SK-N-SH (cell line): ENCODE results near the gene GTF3C1. TPM values are rescaled to one million over a fixed set of nuclear protein-coding genes. Genes with fewer than 3 reads are reported as not detected.

Source experiments
- CTCF ChIA-PET: fragments of 300-600, 350-600 bp; formaldehyde crosslinking; extraction: SDS; loops from one replicate; lab custom pipeline; 2021; lab: Yijun Ruan, JAX
- POLR2A ChIA-PET: fragments of 350-600 bp; sonication (Branson Sonifier 250); formaldehyde crosslinking; extraction: SDS; loops from one replicate; lab custom pipeline; 2020; ENCODE audit warnings: antibody characterized with exemption, inconsistent platforms; lab: Yijun Ruan, JAX
- DNase-seq: peaks from one replicate; pipeline ENCODE4 v3.0.0; 2012
- H2AFZ ChIP-seq: fragments of 200-600 bp; sonication (generic); 2 replicates; pipeline ENCODE4 v1.8.1; 2016; ENCODE audit warnings: antibody characterized with exemption, mild to moderate bottlenecking, low read depth
- H3F3A ChIP-seq: fragments of 200-600 bp; sonication (generic); replicated peaks from 2 replicates; pipeline ENCODE3; 2016; ENCODE audit warnings: antibody characterized with exemption, mild to moderate bottlenecking; ENCODE audit not compliant: insufficient read depth
- H3K27ac ChIP-seq, 2 experiments: fragments of 200-500 bp in 1 of 2; fragments of 200-600 bp in 1 of 2; sonication (Bioruptor generic) in 1 of 2; sonication (generic), shearing (Covaris generic) in 1 of 2; 2 replicates each; pipeline versions ENCODE4 v1.5.1 to v1.6.1; 2014 to 2016; ENCODE audit warnings: low read depth in 2 of 2, inconsistent platforms in 1 of 2, low read length in 1 of 2, mild to moderate bottlenecking in 1 of 2, mixed read lengths in 1 of 2
- H3K27me3 ChIP-seq: fragments of 200-600 bp; sonication (generic), shearing (Covaris generic); 2 replicates; pipeline ENCODE4 v1.6.1; 2016; ENCODE audit warnings: mixed run types; ENCODE audit not compliant: insufficient read depth
- H3K36me3 ChIP-seq, 2 experiments: fragments of 200-500 bp in 1 of 2; fragments of 200-600 bp in 1 of 2; sonication (Bioruptor generic) in 1 of 2; sonication (generic) in 1 of 2; replicated peaks in 1 of 2; 2 replicates each; pipeline versions ENCODE3 to v1.5.1; 2014 to 2016; ENCODE audit warnings: low read length in 1 of 2, mild to moderate bottlenecking in 1 of 2; ENCODE audit not compliant: insufficient read depth in 2 of 2, control insufficient read depth in 1 of 2
- H3K4me1 ChIP-seq, 2 experiments: fragments of 200-500 bp in 1 of 2; fragments of 200-600 bp in 1 of 2; sonication (Bioruptor generic) in 1 of 2; sonication (generic), shearing (Covaris generic) in 1 of 2; 2 replicates each; pipeline versions ENCODE4 v1.5.1 to v1.6.1; 2014 to 2016; ENCODE audit warnings: low read depth in 1 of 2, low read length in 1 of 2, mixed run types in 1 of 2; ENCODE audit not compliant: insufficient read depth in 2 of 2, control insufficient read depth in 1 of 2
- H3K4me2 ChIP-seq: fragments of 200-600 bp; sonication (generic), shearing (Covaris generic); 2 replicates; pipeline ENCODE4 v1.6.1; 2017; ENCODE audit warnings: mixed run types
- H3K4me3 ChIP-seq, 2 experiments: fragments of 200-500 bp in 1 of 2; fragments of 200-600 bp in 1 of 2; sonication (Bioruptor generic) in 1 of 2; sonication (generic), shearing (Covaris generic) in 1 of 2; 2 replicates each; pipeline versions ENCODE4 v1.5.1 to v1.8.1; 2014 to 2016; ENCODE audit warnings: low read depth in 2 of 2, inconsistent platforms in 1 of 2, low read length in 1 of 2, mild to moderate bottlenecking in 1 of 2, mixed read lengths in 1 of 2, moderate library complexity in 1 of 2
- H3K79me2 ChIP-seq: fragments of 200-600 bp; sonication (generic); 2 replicates; pipeline ENCODE4 v1.8.1; 2017; ENCODE audit warnings: mild to moderate bottlenecking; ENCODE audit not compliant: insufficient read depth
- H3K9ac ChIP-seq: fragments of 200-600 bp; sonication (generic); 2 replicates; pipeline ENCODE4 v1.6.1; 2017; ENCODE audit warnings: mixed run types
- H3K9me2 ChIP-seq: fragments of 200-600 bp; sonication (generic); 2 replicates; pipeline ENCODE4 v1.6.1; 2017; ENCODE audit warnings: mixed run types
- H3K9me3 ChIP-seq: fragments of 200-600 bp; sonication (generic); 2 replicates; pipeline ENCODE4 v1.6.1; 2017; ENCODE audit warnings: mixed run types, mild to moderate bottlenecking, moderate library complexity
- H4K20me1 ChIP-seq: fragments of 200-600 bp; sonication (generic); 2 replicates; pipeline ENCODE4 v1.6.1; 2017; ENCODE audit warnings: mild to moderate bottlenecking, mixed run types; ENCODE audit not compliant: insufficient read depth
- EP300 ChIP-seq, 2 experiments: IDR thresholded peaks; 2 replicates each; pipeline versions ENCODE4 v1.4.0 to v1.6.1; 2012; ENCODE audit warnings: borderline replicate concordance in 1 of 2, low read depth in 1 of 2, low read length in 1 of 2
- EZH2phosphoT487 ChIP-seq: fragments of 200-600 bp; sonication (generic); IDR thresholded peaks from 2 replicates; pipeline ENCODE4 v1.6.1; 2017; ENCODE audit warnings: low read depth, mixed run types, mild to moderate bottlenecking, antibody characterized with exemption, moderate library complexity, borderline replicate concordance
- GABPA ChIP-seq: IDR thresholded peaks from 2 replicates; pipeline ENCODE4 v1.4.0; 2012; ENCODE audit warnings: low read depth, mild to moderate bottlenecking
- JUND ChIP-seq: IDR thresholded peaks from 2 replicates; pipeline ENCODE4 v1.4.0; 2012
- MXI1 ChIP-seq: IDR thresholded peaks from 2 replicates; pipeline ENCODE4 v1.6.1; 2012; ENCODE audit warnings: mild to moderate bottlenecking, low read depth, low read length, improper control_type of control experiment
- POLR2AphosphoS5 ChIP-seq: IDR thresholded peaks from 2 replicates; pipeline ENCODE4 v1.6.1; 2012; ENCODE audit warnings: low read depth, low read length
- RFX5 ChIP-seq: IDR thresholded peaks from 2 replicates; pipeline ENCODE4 v1.6.1; 2012; ENCODE audit warnings: mild to moderate bottlenecking, improper control_type of control experiment, low read length
- TAF1 ChIP-seq: IDR thresholded peaks from 2 replicates; pipeline ENCODE4 v1.6.1; 2012; ENCODE audit warnings: low read depth, mild to moderate bottlenecking, low read length, moderate library complexity, borderline replicate concordance
- WGBS: methylation state at CpG from one replicate; pipeline ENCODE4 v1.1.6; 2017; ENCODE audit warnings: low lambda C conversion rate; 5-methylcytosine and 5-hydroxymethylcytosine counted together
- polyA plus RNA-seq, 3 experiments: library from polyadenylated mRNA; depleted of rRNA; stranded (reverse); fragments of >200 nt; gene quantifications; 2 replicates each; pipeline ENCODE4 v1.2.3, GENCODE V29; 2012
- TF ChIP-seq, protein P1 (sequence below): IDR thresholded peaks from 2 replicates; pipeline ENCODE4 v1.4.0; 2012; ENCODE audit warnings: low read depth, borderline replicate concordance
- TF ChIP-seq, protein P2 (sequence below): IDR thresholded peaks from 2 replicates; pipeline ENCODE4 v1.6.1; 2012; ENCODE audit warnings: mild to moderate bottlenecking, low read depth, low read length, moderate library complexity
- TF ChIP-seq, protein P3 (sequence below): fragments of 150-350 bp; IDR thresholded peaks from 2 replicates; pipeline ENCODE4 v1.6.1; 2016; ENCODE audit warnings: mild to moderate bottlenecking, low read depth, low read length
- TF ChIP-seq, protein P4 (sequence below): IDR thresholded peaks from 2 replicates; pipeline ENCODE4 v1.4.0; 2012; ENCODE audit warnings: low read depth
- TF ChIP-seq, protein P5 (sequence below): fragments of 200-600 bp; sonication (generic); IDR thresholded peaks from 2 replicates; pipeline ENCODE4 v1.6.1; 2017; ENCODE audit warnings: antibody characterized with exemption, mild to moderate bottlenecking, moderate library complexity
- TF ChIP-seq, protein P6 (sequence below): fragments of 150-350 bp; IDR thresholded peaks from 2 replicates; pipeline ENCODE4 v1.6.1; 2017; ENCODE audit warnings: antibody characterized with exemption, low read length, low read depth, borderline replicate concordance

GTF3C1 gene
- polyA plus RNA-seq, 1 of the 3 experiments (the other 2 are of a cell fraction) = 47.2 TPM

DNA sequence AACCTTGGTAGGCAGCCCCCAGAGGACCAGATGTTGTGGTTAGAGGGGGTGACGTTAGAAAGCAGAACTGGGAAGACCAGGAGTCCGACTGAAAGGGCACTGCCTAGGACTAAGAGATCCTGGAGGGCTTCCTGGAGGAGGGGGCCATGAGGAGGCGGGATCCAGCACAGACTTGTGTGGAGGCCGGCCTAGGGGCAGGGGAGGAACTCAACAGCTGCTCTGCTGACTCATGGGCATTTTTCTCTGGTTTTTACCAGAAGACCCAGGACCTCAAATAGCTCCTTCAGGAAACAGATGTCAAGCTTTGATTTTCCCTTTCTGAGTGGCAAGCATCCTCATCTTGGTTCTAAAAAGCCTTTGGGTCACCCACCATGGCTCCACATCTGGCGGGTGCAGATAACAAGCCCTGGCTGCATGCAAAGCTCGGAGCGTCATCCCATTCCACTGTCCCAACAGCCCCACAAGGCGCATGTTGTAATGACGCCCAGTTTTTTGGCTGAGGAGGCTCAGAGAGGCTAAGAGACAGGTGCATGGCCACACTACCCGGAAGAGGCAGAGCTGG, 118.7 kb downstream of the GTF3C1 start:
- POLR2A ChIA-PET = no interaction called here
- no peaks in the 10 kb centered on the region for H3K79me2 ChIP-seq
- no peak for DNase-seq
- TF ChIP-seq TAF1 (no peak), POLR2AphosphoS5 (no peak), MXI1 (no peak), RFX5 (no peak), EP300 (IDR thresholded peaks at IDR 0.05; ENCODE audit: borderline replicate concordance in 1 of 2, low read depth in 1 of 2, low read length in 1 of 2) (no peak), JUND (no peak), GABPA (no peak), EZH2phosphoT487 (no peak)
- TF ChIP-seq, protein P1, sequence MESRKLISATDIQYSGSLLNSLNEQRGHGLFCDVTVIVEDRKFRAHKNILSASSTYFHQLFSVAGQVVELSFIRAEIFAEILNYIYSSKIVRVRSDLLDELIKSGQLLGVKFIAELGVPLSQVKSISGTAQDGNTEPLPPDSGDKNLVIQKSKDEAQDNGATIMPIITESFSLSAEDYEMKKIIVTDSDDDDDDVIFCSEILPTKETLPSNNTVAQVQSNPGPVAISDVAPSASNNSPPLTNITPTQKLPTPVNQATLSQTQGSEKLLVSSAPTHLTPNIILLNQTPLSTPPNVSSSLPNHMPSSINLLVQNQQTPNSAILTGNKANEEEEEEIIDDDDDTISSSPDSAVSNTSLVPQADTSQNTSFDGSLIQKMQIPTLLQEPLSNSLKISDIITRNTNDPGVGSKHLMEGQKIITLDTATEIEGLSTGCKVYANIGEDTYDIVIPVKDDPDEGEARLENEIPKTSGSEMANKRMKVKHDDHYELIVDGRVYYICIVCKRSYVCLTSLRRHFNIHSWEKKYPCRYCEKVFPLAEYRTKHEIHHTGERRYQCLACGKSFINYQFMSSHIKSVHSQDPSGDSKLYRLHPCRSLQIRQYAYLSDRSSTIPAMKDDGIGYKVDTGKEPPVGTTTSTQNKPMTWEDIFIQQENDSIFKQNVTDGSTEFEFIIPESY = no peak
- TF ChIP-seq, protein P2, sequence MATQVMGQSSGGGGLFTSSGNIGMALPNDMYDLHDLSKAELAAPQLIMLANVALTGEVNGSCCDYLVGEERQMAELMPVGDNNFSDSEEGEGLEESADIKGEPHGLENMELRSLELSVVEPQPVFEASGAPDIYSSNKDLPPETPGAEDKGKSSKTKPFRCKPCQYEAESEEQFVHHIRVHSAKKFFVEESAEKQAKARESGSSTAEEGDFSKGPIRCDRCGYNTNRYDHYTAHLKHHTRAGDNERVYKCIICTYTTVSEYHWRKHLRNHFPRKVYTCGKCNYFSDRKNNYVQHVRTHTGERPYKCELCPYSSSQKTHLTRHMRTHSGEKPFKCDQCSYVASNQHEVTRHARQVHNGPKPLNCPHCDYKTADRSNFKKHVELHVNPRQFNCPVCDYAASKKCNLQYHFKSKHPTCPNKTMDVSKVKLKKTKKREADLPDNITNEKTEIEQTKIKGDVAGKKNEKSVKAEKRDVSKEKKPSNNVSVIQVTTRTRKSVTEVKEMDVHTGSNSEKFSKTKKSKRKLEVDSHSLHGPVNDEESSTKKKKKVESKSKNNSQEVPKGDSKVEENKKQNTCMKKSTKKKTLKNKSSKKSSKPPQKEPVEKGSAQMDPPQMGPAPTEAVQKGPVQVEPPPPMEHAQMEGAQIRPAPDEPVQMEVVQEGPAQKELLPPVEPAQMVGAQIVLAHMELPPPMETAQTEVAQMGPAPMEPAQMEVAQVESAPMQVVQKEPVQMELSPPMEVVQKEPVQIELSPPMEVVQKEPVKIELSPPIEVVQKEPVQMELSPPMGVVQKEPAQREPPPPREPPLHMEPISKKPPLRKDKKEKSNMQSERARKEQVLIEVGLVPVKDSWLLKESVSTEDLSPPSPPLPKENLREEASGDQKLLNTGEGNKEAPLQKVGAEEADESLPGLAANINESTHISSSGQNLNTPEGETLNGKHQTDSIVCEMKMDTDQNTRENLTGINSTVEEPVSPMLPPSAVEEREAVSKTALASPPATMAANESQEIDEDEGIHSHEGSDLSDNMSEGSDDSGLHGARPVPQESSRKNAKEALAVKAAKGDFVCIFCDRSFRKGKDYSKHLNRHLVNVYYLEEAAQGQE = no peak
- TF ChIP-seq, protein P3, sequence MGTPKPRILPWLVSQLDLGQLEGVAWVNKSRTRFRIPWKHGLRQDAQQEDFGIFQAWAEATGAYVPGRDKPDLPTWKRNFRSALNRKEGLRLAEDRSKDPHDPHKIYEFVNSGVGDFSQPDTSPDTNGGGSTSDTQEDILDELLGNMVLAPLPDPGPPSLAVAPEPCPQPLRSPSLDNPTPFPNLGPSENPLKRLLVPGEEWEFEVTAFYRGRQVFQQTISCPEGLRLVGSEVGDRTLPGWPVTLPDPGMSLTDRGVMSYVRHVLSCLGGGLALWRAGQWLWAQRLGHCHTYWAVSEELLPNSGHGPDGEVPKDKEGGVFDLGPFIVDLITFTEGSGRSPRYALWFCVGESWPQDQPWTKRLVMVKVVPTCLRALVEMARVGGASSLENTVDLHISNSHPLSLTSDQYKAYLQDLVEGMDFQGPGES = no peak
- TF ChIP-seq, protein P4, sequence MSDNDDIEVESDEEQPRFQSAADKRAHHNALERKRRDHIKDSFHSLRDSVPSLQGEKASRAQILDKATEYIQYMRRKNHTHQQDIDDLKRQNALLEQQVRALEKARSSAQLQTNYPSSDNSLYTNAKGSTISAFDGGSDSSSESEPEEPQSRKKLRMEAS = no peak
- TF ChIP-seq, protein P5, sequence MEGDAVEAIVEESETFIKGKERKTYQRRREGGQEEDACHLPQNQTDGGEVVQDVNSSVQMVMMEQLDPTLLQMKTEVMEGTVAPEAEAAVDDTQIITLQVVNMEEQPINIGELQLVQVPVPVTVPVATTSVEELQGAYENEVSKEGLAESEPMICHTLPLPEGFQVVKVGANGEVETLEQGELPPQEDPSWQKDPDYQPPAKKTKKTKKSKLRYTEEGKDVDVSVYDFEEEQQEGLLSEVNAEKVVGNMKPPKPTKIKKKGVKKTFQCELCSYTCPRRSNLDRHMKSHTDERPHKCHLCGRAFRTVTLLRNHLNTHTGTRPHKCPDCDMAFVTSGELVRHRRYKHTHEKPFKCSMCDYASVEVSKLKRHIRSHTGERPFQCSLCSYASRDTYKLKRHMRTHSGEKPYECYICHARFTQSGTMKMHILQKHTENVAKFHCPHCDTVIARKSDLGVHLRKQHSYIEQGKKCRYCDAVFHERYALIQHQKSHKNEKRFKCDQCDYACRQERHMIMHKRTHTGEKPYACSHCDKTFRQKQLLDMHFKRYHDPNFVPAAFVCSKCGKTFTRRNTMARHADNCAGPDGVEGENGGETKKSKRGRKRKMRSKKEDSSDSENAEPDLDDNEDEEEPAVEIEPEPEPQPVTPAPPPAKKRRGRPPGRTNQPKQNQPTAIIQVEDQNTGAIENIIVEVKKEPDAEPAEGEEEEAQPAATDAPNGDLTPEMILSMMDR = no peak
- TF ChIP-seq, protein P6, sequence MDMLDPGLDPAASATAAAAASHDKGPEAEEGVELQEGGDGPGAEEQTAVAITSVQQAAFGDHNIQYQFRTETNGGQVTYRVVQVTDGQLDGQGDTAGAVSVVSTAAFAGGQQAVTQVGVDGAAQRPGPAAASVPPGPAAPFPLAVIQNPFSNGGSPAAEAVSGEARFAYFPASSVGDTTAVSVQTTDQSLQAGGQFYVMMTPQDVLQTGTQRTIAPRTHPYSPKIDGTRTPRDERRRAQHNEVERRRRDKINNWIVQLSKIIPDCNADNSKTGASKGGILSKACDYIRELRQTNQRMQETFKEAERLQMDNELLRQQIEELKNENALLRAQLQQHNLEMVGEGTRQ = no peak
- WGBS = 47% methylated on average over 8 of the region's 10 CpGs
- H3K4me1 ChIP-seq = no peaks in the 10 kb centered on the region
- no peaks in the 10 kb centered on the region for H3K9me3 ChIP-seq
- no peak overlapping the region for H3K9ac ChIP-seq
- H4K20me1 ChIP-seq = no peaks in the 10 kb centered on the region
- no peak overlapping the region for H3K27ac ChIP-seq
- H3K9me2 ChIP-seq = no peaks in the 10 kb centered on the region
- CTCF ChIA-PET = interaction anchor here (0.8 kb wide), 1 partner anchor 27 kb away, joined by 3 read pairs; no protein-coding TSS in a partner anchor
- peaks cover 17% of the 10 kb centered on the region for H3F3A ChIP-seq
- H2AFZ ChIP-seq = no peak overlapping the region
- no peaks in the 10 kb centered on the region for H3K36me3 ChIP-seq
- H3K4me2 ChIP-seq = no peak overlapping the region
- no peaks in the 10 kb centered on the region for H3K27me3 ChIP-seq
- H3K4me3 ChIP-seq = no peak overlapping the region
